ENCODE data around the gene PARP4.
"Not testable (repeated sequence)": the region's sequence is repeated elsewhere in the genome, so short reads cannot be mapped to it uniquely, and the experiment has no call there.

PARP4 gene

DNA sequence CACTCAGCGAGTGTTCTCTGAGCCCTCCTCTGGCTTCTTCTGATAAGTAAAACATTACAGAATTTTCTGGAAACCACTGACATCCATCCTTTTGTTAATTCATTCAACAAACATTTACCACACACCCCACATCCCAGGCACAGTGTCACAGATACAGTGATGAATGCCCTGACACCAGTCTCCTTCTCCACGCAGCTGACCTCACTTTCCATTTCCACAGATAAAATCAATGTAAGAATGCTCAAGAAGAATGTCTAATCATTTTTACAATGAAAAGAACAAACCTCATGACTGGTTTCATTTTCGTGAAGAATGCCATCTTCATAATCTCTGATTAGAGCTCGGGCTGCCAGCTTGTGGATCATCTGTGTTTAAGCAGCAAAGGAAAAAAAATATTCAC, 69.2 kb downstream of the PARP4 start:
- no peak overlapping the region for H3K4me3 ChIP-seq (ENCODE audit: low read depth, low read length)
- TF ChIP-seq, protein P1, sequence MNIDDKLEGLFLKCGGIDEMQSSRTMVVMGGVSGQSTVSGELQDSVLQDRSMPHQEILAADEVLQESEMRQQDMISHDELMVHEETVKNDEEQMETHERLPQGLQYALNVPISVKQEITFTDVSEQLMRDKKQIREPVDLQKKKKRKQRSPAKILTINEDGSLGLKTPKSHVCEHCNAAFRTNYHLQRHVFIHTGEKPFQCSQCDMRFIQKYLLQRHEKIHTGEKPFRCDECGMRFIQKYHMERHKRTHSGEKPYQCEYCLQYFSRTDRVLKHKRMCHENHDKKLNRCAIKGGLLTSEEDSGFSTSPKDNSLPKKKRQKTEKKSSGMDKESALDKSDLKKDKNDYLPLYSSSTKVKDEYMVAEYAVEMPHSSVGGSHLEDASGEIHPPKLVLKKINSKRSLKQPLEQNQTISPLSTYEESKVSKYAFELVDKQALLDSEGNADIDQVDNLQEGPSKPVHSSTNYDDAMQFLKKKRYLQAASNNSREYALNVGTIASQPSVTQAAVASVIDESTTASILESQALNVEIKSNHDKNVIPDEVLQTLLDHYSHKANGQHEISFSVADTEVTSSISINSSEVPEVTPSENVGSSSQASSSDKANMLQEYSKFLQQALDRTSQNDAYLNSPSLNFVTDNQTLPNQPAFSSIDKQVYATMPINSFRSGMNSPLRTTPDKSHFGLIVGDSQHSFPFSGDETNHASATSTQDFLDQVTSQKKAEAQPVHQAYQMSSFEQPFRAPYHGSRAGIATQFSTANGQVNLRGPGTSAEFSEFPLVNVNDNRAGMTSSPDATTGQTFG (tag by site-specific recombination; IDR thresholded peaks at IDR 0.05; ENCODE audit: borderline replicate concordance), result no peak
- TF ChIP-seq SALL2 (tag by site-specific recombination; IDR thresholded peaks at IDR 0.05; ENCODE audit: borderline replicate concordance) (no peak), ZNF155 (tag by site-specific recombination; IDR thresholded peaks at IDR 0.05) (no peak), ZNF121 (tag by site-specific recombination; IDR thresholded peaks at IDR 0.05) (no peak), RBAK (tag by site-specific recombination; IDR thresholded peaks at IDR 0.05) (no peak)
- TF ChIP-seq, protein P2, sequence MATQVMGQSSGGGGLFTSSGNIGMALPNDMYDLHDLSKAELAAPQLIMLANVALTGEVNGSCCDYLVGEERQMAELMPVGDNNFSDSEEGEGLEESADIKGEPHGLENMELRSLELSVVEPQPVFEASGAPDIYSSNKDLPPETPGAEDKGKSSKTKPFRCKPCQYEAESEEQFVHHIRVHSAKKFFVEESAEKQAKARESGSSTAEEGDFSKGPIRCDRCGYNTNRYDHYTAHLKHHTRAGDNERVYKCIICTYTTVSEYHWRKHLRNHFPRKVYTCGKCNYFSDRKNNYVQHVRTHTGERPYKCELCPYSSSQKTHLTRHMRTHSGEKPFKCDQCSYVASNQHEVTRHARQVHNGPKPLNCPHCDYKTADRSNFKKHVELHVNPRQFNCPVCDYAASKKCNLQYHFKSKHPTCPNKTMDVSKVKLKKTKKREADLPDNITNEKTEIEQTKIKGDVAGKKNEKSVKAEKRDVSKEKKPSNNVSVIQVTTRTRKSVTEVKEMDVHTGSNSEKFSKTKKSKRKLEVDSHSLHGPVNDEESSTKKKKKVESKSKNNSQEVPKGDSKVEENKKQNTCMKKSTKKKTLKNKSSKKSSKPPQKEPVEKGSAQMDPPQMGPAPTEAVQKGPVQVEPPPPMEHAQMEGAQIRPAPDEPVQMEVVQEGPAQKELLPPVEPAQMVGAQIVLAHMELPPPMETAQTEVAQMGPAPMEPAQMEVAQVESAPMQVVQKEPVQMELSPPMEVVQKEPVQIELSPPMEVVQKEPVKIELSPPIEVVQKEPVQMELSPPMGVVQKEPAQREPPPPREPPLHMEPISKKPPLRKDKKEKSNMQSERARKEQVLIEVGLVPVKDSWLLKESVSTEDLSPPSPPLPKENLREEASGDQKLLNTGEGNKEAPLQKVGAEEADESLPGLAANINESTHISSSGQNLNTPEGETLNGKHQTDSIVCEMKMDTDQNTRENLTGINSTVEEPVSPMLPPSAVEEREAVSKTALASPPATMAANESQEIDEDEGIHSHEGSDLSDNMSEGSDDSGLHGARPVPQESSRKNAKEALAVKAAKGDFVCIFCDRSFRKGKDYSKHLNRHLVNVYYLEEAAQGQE (tag by site-specific recombination; IDR thresholded peaks at IDR 0.05), result no peak
- TF ChIP-seq, protein P3, sequence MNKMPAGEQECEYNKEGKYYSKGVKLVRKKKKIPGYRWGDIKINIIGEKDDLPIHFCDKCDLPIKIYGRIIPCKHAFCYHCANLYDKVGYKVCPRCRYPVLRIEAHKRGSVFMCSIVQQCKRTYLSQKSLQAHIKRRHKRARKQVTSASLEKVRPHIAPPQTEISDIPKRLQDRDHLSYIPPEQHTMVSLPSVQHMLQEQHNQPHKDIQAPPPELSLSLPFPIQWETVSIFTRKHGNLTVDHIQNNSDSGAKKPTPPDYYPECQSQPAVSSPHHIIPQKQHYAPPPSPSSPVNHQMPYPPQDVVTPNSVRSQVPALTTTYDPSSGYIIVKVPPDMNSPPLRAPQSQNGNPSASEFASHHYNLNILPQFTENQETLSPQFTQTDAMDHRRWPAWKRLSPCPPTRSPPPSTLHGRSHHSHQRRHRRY (tag by site-specific recombination; IDR thresholded peaks at IDR 0.05), result no peak
- TF ChIP-seq, protein P4, sequence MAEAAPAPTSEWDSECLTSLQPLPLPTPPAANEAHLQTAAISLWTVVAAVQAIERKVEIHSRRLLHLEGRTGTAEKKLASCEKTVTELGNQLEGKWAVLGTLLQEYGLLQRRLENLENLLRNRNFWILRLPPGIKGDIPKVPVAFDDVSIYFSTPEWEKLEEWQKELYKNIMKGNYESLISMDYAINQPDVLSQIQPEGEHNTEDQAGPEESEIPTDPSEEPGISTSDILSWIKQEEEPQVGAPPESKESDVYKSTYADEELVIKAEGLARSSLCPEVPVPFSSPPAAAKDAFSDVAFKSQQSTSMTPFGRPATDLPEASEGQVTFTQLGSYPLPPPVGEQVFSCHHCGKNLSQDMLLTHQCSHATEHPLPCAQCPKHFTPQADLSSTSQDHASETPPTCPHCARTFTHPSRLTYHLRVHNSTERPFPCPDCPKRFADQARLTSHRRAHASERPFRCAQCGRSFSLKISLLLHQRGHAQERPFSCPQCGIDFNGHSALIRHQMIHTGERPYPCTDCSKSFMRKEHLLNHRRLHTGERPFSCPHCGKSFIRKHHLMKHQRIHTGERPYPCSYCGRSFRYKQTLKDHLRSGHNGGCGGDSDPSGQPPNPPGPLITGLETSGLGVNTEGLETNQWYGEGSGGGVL (tag by site-specific recombination; IDR thresholded peaks at IDR 0.05), result no peak
- TF ChIP-seq, protein P5, sequence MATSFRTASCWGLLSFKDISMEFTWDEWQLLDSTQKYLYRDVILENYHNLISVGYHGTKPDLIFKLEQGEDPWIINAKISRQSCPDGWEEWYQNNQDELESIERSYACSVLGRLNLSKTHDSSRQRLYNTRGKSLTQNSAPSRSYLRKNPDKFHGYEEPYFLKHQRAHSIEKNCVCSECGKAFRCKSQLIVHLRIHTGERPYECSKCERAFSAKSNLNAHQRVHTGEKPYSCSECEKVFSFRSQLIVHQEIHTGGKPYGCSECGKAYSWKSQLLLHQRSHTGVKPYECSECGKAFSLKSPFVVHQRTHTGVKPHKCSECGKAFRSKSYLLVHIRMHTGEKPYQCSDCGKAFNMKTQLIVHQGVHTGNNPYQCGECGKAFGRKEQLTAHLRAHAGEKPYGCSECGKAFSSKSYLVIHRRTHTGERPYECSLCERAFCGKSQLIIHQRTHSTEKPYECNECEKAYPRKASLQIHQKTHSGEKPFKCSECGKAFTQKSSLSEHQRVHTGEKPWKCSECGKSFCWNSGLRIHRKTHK (tag by site-specific recombination; IDR thresholded peaks at IDR 0.05), result no peak
- H3K9me3 ChIP-seq (ENCODE audit: control insufficient read depth, insufficient read depth, low read depth, low read length), result no peaks in the 10 kb centered on the region
- no peak overlapping the region for H3K27ac ChIP-seq (ENCODE audit: extremely low read depth, low read depth, low read length)
- H3K36me3 ChIP-seq (ENCODE audit: control insufficient read depth in 2 of 2, insufficient read depth in 1 of 2, low read length in 2 of 2), result peaks cover 0 to 70% of the 10 kb centered on the region in 2 experiments; a peak in 2 of 3 replicates
- no peaks in the 10 kb centered on the region for H3K4me1 ChIP-seq (ENCODE audit: control insufficient read depth, insufficient read depth, low read length)
- CTCF ChIA-PET, result no interaction called here
- POLR2A ChIA-PET, result no interaction called here

DNA sequence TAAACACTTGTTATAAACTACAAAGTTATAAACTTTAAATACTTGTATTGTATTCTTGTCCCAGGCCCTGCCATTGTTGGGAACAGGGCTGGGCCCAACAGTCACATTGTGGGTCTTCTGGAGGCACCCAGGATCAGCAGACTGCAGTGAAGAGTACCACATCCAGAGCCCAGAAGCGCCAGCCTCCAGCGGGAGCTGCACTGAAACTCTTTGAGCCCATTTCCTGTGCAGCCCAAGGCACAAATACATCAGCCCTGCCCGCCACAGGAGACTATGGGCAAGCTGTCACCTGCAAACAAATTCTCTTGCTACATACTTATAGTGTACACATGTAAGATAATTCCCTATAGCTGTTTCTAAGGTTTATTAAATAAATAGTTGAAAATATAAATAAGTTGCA, 86.5 kb downstream of the PARP4 start:
- CTCF ChIA-PET; H3K4me3 ChIP-seq (ENCODE audit: low read depth, low read length); H3K27ac ChIP-seq (ENCODE audit: extremely low read depth, low read depth, low read length); H3K4me1 ChIP-seq (ENCODE audit: control insufficient read depth, insufficient read depth, low read length); POLR2A ChIA-PET; H3K9me3 ChIP-seq (ENCODE audit: control insufficient read depth, insufficient read depth, low read depth, low read length): not testable (repeated sequence)
- H3K36me3 ChIP-seq (ENCODE audit: control insufficient read depth in 2 of 2, insufficient read depth in 1 of 2, low read length in 2 of 2), result peaks cover 0 to 29% of the 10 kb centered on the region in 2 experiments; a peak in 2 of 3 replicates

DNA sequence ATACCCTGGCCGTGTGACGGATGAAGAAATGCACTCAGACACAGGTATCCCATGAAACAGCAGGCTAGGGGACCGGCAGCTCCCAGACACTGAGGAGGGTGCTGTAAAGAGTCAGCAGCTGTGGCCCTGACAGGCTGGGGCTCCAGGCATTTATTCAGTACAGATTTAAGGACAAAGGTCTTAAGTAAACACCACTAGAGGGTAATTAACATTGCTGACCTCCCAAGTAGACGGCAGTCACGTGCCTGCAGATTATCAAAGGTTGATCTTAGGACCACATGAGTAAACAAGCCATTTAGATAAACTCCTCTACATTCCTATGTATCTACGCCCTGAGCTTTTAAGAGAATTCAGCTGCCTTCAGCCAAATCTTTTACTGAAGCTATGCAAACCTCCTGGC, 92.9 kb downstream of the PARP4 start:
- H3K36me3 ChIP-seq (ENCODE audit: control insufficient read depth in 2 of 2, insufficient read depth in 1 of 2, low read length in 2 of 2), result peaks cover 0 to 15% of the 10 kb centered on the region in 2 experiments; a peak in 2 of 3 replicates
- POLR2A ChIA-PET; H3K4me1 ChIP-seq (ENCODE audit: control insufficient read depth, insufficient read depth, low read length); H3K4me3 ChIP-seq (ENCODE audit: low read depth, low read length); H3K27ac ChIP-seq (ENCODE audit: extremely low read depth, low read depth, low read length); CTCF ChIA-PET; H3K9me3 ChIP-seq (ENCODE audit: control insufficient read depth, insufficient read depth, low read depth, low read length): not testable (repeated sequence)
- peak; percentile 77 for TF ChIP-seq SETDB1 (IDR thresholded peaks at IDR 0.05; ENCODE audit: insufficient read length, low read length)
